Ureter (tissue), 1 donor: ENCODE results near the gene PHACTR3. TPM values are rescaled to one million over a fixed set of nuclear protein-coding genes. Genes with fewer than 3 reads are reported as not detected.
"Not testable (repeated sequence)": the region's sequence is repeated elsewhere in the genome, so short reads cannot be mapped to it uniquely, and the experiment has no call there.

Source experiments
- DNase-seq: peaks from one replicate; pipeline ENCODE4 v3.0.0-alpha.2; 2020; ENCODE audit warnings: low spot score
- total RNA-seq: library from RNA; stranded (reverse); gene quantifications from one replicate; pipeline ENCODE4 v1.2.4, GENCODE V29; 2023
- donor health status: DM: yes; HTN: yes; CAD: no.

Gene PHACTR3
- total RNA-seq, 1 donor from 2014 or later = 0.60 TPM

DNA sequence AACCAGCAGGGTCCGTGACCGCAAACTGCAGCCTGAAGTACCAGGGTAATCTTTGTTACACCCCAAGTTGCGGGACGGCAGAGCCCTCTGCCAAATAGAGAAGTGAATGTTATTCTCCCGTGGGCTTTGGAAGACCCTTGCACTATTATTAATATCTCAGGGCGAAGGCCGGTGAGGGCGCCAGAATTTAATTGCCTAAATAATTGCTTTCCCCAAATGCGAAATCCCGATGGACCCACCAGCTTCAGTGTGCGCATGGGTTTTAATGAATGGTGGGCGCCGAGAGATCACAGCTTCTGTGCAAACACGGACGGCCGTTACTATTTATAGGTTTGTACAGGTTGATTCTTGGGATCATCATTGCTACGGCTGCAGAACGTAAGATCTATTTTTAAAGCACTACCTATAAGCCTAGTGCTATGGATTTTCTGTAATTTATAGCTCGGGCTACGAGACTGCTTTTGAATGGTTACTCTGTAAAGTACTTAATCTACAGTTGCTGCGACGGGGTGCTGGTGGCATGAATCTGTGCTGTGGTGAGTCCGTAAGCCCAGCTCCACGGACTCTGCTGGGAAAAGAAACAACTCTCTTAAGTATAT lies 15.2 kb upstream of the PHACTR3 start:
- DNase-seq = no peak

DNA sequence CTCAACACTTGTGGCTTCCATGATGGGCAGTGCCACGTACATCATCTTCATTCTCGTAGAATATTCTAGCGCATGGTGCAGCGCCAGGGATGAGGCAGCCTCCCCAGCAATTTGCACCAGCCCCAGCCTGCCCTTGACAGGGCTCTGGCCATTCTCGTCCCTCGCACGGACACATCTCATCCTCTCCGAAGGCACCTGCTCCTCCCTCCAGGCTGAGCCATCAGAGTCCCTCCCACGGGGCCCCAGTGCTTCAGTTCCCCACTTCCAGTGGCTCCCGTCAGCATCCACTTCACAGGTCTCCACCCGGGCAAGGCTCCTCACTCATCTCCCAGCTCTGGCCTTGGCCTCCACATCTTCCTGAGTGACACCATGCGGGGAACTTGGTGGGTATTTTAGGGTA lies 13.3 kb upstream of the PHACTR3 start:
- DNase-seq = no peak

GRCh38 chr20:59596690-59597089 lies 7.7 kb upstream of the PHACTR3 start:
- DNase-seq = no peak

DNA sequence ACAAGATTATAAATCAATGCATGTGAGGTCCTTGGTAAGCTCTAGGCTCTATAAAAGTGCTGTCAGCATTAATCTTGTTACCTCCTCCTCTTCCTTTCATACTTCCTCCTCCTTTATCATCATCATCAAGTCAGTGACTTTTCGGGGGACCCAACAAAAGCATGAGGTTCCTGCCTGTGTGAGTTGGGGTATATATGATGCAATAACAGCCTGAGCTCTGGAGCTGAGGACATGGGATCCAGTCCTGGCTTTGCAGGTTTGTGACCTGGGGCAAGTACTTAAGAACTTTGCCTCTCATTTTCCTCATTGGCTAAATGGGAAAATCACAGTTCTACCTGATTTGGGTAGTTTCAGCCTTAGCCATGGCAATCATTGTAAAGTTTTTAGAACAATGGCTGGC lies 7.1 kb upstream of the PHACTR3 start:
- no peak for DNase-seq

GRCh38 chr20:59598625-59599310 lies 5.6 kb upstream of the PHACTR3 start:
- no peak for DNase-seq

DNA sequence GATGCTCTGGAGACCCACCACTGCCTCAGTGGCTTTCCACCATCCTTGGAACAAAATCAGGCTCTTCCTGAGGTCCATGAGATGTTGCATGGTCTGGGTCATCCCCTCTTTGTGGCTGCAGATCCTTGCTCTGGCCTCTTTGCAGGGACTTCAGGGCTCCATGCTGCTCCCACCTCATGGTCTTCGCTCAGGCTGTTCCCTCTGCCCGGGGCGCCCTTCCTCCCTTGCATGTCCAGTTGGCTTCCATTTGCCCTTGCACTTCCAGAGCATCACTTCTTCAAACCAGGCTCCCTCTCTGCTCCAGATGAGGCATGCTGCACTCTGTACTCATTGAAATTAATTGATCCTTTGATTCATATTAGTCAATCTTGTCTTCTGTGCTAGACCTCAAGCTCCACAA lies 4.4 kb upstream of the PHACTR3 start:
- no peak for DNase-seq

DNA sequence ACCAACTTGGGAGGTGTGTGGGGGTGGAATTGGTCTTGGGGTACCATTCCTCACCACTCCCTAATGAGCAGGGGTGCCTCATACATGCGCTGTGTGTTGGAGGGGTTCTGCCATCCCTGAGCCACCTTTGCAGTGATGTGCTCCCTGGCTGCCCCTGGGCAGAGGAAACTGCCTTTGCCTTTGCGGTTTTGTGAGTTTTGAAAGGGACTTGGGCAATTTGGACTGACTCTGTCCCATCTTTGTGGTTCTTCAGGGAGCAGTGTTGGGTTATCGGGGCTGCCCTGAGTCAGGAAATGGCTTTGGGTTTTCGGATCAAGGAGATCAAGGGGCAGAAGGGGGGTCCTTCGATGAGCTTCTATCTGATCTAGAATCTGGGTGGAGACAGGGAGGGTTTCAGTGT lies 3.9 kb upstream of the PHACTR3 start:
- DNase-seq = no peak

DNA sequence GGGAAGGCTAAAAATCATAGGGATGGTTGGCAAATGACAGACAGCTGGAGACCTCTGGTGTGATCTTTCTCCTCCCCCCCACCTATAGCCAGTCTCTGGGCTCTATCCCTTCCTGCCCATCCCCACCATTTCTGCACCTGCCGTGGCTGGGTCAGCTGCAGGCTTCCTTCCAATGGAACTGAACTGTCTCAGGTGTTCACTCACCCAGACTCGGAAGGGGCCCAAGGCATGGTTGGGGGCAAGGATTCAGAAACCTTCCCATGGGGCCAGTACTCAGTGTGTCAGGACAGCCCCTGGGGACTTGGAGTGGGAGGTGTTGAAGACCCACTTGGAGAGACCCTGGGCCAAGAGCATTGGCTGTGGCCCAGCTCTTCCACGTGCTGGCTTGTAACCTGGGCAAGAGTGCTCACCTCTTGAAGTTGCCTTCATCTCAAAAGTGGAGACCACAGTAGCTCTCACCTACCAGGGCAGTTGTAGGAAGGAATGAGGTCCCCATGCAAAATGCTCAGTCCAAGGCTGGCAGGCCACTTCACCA lies 1.7 kb upstream of the PHACTR3 start:
- no peak for DNase-seq

GRCh38 chr20:59603176-59603575 lies 1.2 kb upstream of the PHACTR3 start:
- DNase-seq = no peak

GRCh38 chr20:59604741-59605600 lies 631 bp downstream of the PHACTR3 start:
- DNase-seq = no peak

DNA sequence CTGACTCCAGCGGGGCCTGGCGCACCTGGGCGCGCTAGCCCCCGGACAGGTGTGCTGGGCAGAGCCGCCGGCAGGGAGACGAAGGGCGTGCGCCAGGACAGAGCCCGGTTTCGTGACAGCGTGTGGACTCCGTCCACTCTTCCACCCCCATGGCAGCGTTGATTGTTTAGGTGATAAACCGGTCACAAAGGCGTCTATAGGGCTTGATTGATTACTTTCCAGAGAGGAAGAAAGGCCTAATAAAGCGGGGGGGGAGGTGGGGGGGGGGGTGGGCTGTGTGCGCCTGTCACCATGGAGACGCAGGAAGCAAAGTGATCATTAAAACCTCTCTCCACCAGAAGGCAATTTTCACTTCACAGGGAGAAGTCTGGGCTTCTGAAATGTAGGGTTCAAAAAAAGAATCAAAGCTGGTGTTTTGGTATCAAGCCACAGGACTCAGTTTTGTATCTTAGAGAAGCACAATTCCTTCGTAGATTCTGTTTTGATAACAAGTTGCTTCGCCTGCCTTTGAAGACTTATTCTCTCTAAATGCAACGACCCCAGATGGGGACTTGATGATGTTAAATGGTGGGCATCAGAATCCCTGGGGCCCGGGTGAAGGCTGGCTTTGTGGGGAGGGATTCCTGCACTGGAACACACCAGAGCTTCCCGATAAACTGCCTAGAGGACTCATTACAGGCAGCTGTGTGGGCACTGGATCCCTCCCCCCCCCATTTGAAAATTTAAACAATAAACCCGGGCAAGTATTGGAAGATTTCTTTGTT lies 1.4 kb downstream of the PHACTR3 start:
- no peak for DNase-seq

- no peak for DNase-seq
Observed at GRCh38 chr20:59606566-59606965, 2.2 kb downstream of the PHACTR3 start.

DNA sequence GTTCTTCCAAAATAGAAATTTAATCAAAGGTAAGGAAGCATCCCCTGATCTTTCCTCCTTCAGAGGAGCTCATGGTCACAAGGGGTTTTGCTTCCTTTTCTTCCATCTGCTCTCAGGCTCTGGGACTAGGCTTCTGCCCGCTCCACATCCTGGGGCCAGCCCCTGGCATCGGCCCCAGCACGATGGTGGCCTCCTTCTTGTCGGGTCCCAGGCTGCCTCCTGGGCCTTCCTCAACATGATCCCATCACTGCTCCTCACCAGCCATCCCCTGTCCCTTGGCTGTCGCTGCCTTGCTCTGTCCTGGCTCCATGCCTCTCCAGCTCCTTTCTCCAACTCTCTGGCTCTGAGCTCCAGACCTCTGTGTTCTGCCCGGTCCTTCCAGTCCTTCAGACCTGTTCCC lies 4.1 kb downstream of the PHACTR3 start:
- DNase-seq = no peak

DNA sequence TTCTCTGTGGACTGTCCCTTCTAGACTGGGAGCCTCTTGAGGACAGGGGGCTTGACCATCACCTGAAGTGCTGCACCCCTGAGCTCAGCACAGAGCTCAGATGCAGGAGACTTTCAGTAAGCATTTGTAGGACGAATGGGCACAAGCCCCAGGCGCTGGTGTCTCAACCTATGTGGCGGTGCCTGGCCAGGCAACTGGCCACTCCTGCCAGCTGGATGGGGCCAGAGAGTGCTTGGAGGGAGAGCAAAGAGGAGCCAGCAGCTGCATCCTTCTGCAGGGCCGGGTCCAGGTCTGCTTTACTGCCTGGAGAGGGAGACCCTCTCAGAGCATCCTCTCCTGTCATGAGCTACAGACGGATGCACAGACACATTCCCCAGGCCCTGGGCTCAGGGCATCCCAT lies 4.5 kb downstream of the PHACTR3 start:
- DNase-seq = no peak

- DNase-seq = no peak
Observed at GRCh38 chr20:59611286-59611685, 6.9 kb downstream of the PHACTR3 start.

GRCh38 chr20:59613861-59614260 lies 9.5 kb downstream of the PHACTR3 start:
- no peak for DNase-seq

GRCh38 chr20:59614714-59615113 lies 10.4 kb downstream of the PHACTR3 start:
- DNase-seq = no peak

GRCh38 chr20:59616306-59616705 lies 12.0 kb downstream of the PHACTR3 start:
- DNase-seq = no peak

GRCh38 chr20:59617221-59617620 lies 12.9 kb downstream of the PHACTR3 start:
- DNase-seq = no peak

DNA sequence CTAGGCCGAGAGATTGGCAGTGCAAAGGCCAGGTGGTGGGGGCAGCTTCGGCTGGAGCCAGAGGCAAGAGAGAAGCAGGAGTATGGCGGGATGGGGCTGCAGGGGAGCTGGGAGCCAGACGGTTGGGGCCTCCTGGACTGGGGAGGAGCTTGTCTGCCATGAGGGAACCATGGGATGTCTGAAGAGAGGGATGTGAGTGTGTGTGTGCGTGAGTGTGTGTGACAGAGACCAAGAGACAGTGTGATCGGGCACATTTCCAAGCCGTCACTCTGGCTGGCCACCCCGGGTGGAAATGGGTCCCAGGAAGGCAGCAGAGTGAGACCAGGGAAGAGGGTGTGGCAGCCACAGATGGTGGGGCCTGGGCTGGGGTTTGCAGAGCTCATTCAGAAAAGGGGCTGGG lies 13.8 kb downstream of the PHACTR3 start:
- DNase-seq = no peak

DNA sequence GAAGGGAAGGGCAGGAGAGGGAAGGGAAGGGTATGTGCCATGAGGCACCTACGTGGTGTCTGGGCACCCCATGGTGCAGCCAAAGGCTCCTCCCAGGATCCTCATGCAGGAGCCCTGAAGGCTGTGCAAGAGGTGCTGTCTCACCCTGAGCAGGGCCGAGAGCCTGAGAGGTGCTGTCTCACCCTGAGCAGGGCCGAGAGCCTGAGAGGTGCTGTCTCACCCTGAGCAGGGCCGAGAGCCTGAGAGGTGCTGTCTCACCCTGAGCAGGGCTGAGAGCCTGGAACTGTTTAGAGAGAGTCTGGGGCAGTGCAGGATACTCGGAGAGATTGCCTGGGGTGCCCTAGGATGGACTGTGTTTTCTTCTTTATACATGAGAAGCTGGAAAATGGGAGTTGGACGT lies 14.2 kb downstream of the PHACTR3 start:
- DNase-seq = not testable (repeated sequence)
